ENCODE data around the gene SNRPA1.

The SNRPA1 gene

DNA sequence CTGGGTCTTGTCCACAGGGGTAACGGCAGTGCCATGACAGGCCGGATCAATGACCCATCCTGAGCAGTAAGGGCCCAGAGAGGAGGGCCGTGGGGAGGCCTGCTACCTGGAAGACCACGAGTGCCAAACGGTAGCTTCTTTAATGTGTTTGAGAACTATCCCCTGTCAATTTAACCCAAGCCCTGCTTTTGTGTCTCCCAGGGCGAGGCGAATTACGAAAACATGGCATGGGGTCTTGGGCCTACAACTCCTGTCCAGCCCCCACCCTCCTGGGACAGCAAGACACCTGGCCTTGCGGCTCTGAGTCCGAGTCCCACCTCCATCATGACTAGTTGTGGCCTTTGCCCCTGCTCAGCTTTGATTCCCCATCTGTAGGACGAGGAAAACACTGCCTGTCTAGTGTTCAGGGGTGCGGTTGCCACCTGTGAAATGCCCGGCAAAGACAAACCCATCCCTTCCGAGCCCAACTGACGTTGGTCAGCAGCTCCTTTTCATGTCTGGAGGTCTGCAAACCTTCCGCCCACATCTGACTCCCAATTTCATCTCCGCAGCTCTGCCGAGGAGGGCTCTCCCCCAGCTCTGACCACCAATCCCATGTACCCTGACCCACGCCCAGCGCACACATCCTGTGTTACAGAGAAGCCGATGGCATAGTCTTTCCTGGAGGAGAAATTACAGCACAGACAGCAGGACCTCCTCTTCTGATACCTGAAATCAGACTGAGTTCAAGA lies 28.9 kb upstream of the SNRPA1 start:
- TF ChIP-seq GATA3 (IDR thresholded peaks at IDR 0.05; ENCODE audit: low read depth, low read length): no peak
- TF ChIP-seq GATA2 (IDR thresholded peaks at IDR 0.05; ENCODE audit: low read depth, low read length): no peak

- TF ChIP-seq GATA2 (IDR thresholded peaks at IDR 0.05; ENCODE audit: low read depth, low read length) (no peak), GATA3 (IDR thresholded peaks at IDR 0.05; ENCODE audit: low read depth, low read length) (no peak)
These were observed 27.9 kb upstream of the SNRPA1 start for GRCh38 chr15:101322854-101323477.

GRCh38 chr15:101322016-101322695 lies 27.1 kb upstream of the SNRPA1 start:
- TF ChIP-seq GATA3 (IDR thresholded peaks at IDR 0.05; ENCODE audit: low read depth, low read length) (no peak), GATA2 (IDR thresholded peaks at IDR 0.05; ENCODE audit: low read depth, low read length) (no peak)

DNA sequence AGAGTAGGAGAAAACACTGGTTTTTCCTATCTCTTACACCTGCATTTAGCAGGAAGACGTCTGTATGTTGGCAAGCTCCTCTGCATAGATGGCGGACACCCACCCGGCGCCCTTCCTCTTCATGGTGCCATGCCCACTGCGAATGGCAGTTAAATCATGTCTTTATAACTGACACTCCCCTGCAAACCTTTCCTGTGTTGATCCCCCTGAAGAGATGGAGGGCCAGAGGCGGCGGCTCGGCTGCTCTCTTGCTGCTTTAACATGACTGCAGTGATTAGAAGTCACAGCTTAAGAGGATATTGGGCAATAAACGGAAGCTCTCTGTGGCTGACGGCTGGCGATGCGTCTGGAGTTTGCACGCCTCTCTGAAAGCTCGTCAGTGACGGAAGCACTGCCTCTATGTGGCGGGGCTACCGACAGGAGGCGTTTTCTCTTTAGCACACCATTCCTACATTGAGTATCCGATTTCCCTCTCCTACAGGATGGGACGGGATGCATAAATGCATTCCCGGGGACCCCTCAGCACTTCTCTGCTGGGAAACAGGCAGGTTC lies 25.5 kb upstream of the SNRPA1 start:
- TF ChIP-seq GATA2 (IDR thresholded peaks at IDR 0.05; ENCODE audit: low read depth, low read length) (no peak), GATA3 (IDR thresholded peaks at IDR 0.05; ENCODE audit: low read depth, low read length) (no peak)

DNA sequence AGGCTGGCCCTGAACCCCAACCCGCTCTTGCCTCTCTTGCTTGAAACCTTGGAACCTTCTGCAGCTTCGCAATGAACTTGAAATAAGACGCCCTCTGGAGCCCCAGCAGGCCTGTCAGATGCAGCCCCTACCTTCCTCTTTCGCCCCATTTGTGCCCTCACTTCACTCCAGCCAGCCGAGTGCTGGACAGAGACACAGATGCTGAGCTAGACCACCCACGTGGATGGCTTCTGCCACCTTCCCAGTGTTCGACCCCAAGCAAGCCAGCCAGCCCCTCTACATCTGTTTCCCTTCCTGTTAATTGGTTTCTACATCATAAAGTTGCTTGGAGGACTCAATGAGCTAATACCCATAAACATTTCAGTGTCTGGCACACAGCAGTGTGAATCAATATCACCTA lies 23.8 kb upstream of the SNRPA1 start:
- TF ChIP-seq GATA2 (IDR thresholded peaks at IDR 0.05; ENCODE audit: low read depth, low read length): no peak
- TF ChIP-seq GATA3 (IDR thresholded peaks at IDR 0.05; ENCODE audit: low read depth, low read length): no peak

- TF ChIP-seq GATA2 (IDR thresholded peaks at IDR 0.05; ENCODE audit: low read depth, low read length) (no peak), GATA3 (IDR thresholded peaks at IDR 0.05; ENCODE audit: low read depth, low read length) (no peak)
These were observed 23.2 kb upstream of the SNRPA1 start for GRCh38 chr15:101318147-101318819.

GRCh38 chr15:101317336-101317872 lies 22.4 kb upstream of the SNRPA1 start:
- TF ChIP-seq GATA3 (IDR thresholded peaks at IDR 0.05; ENCODE audit: low read depth, low read length): no peak
- TF ChIP-seq GATA2 (IDR thresholded peaks at IDR 0.05; ENCODE audit: low read depth, low read length): no peak

DNA sequence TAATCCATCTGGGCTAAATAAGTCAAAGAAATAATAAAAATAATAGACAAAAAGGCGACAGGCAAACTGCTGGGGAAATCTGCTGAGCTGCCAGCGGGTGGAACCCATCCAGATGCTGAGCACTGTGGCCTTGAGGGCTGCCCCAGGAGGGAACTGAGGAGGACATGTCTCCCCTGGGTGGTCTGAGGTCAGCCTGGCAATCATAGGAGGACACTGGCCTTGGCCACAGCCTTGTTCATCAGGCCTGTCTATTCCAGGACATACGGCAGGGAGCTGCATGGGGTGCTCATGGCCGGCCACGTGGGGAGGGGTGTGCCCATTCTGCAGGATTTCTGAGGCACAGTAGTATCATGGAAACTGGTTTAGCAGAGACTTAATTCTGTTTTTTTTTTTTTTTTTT lies 21.5 kb upstream of the SNRPA1 start:
- TF ChIP-seq GATA3 (IDR thresholded peaks at IDR 0.05; ENCODE audit: low read depth, low read length): no peak

- TF ChIP-seq GATA2 (IDR thresholded peaks at IDR 0.05; ENCODE audit: low read depth, low read length) (no peak), GATA3 (IDR thresholded peaks at IDR 0.05; ENCODE audit: low read depth, low read length) (no peak)
These were observed 20.7 kb upstream of the SNRPA1 start for GRCh38 chr15:101315736-101316135.

GRCh38 chr15:101314336-101315125 lies 19.5 kb upstream of the SNRPA1 start:
- TF ChIP-seq GATA2 (IDR thresholded peaks at IDR 0.05; ENCODE audit: low read depth, low read length): no peak
- TF ChIP-seq GATA3 (IDR thresholded peaks at IDR 0.05; ENCODE audit: low read depth, low read length): no peak

DNA sequence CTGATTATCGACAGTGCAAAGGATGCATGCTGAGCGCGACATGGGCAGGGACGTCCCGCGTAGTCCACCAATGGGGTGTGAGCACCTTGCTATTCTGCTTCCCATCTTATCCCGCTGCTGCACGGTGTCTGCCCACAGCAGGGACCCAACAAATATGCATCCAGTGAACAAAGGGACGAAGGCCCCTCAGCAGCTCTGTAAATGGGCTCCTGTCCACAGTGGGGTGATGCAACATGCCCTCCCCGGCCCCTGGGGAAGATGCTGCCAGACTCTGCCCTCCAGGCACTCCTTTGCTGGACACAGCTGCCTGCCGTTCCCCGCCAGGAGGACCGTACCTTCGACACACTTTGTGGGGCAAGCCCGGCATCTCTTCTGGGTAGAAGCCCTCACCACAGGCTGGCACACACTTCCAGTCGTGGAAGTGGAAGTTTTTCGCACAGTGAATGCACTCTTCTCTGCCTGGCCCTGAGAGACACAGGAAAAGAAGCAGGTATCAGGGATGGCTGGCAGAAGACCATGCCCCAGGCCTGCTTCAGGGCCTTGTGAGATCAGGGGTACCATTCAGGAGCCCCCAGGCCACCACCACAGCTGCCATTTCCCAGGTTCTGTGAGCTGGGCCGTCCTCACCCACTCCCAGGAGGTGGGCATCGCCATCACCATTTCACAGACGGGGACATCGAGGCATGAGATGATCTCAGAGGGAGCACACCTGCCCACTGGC lies 18.2 kb upstream of the SNRPA1 start:
- no peak for TF ChIP-seq GATA3 (IDR thresholded peaks at IDR 0.05; ENCODE audit: low read depth, low read length)
- no peak for TF ChIP-seq GATA2 (IDR thresholded peaks at IDR 0.05; ENCODE audit: low read depth, low read length)

GRCh38 chr15:101310508-101310907 lies 15.5 kb upstream of the SNRPA1 start:
- no peak for TF ChIP-seq GATA3 (IDR thresholded peaks at IDR 0.05; ENCODE audit: low read depth, low read length)
- TF ChIP-seq GATA2 (IDR thresholded peaks at IDR 0.05; ENCODE audit: low read depth, low read length): no peak

DNA sequence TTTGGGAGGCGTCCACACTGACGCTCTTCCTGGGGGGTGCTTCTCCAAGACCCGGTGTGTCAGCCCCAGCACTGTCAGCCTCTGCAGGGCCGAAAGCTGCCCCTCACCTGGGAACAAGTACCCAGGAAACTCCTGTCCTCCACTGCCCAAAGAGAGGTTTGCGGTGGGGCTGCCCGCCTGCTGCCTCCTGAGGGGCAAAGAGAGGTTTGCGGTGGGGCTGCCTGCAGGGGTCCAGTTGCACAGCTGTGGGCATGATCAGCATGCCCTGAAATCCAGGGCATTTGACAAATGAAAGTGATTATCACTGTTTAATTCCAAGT lies 15.1 kb upstream of the SNRPA1 start:
- TF ChIP-seq GATA3 (IDR thresholded peaks at IDR 0.05; ENCODE audit: low read depth, low read length) (no peak), GATA2 (IDR thresholded peaks at IDR 0.05; ENCODE audit: low read depth, low read length) (no peak)
